Erythroblast (primary cell): ENCODE data around the gene EDNRB.

Source experiments
- GATA1 ChIP-seq: IDR thresholded peaks from 2 replicates; pipeline ENCODE4 v1.6.1; 2011; ENCODE audit warnings: low read depth, mild to moderate bottlenecking, control low read depth, low read length, moderate library complexity
- POLR2A ChIP-seq: IDR thresholded peaks from 2 replicates; pipeline ENCODE4 v1.6.1; 2011; ENCODE audit warnings: mild to moderate bottlenecking, low read length

DNA sequence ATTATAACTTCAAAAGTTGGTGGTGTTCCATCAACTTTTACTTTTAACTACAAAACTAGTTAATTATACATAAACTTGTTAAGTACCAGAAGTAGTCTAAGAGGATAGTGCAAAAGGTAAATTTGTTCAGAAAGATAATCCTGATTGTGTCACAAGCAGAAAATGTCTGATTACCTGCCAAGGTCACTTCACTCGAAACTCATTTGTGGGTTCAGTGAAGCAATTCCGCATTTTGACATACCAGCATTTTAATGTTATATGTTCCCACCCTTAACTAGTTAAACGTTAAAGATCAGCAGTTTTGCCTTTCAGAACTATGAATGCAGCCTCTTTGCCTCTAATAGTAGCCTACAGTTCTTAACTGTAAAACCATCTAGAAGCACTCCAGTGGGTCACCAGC, 5.6 kb downstream of the EDNRB start:
- no peak for TF ChIP-seq POLR2A
- no peak for TF ChIP-seq GATA1
